Fibroblast of the aortic adventitia (primary cell): Measurements from ENCODE around the gene DLG5. TPM values are rescaled to one million over a fixed set of nuclear protein-coding genes. Genes with fewer than 3 reads are reported as not detected.
A peak's percentile ranks its signal among the peaks of the same experiment; 100 is the strongest.

Experiments used
- DNase-seq: peaks from one replicate; pipeline ENCODE4 v3.0.0-alpha.2; 2010; ENCODE audit warnings: low read depth
- H3K4me3 ChIP-seq: 2 replicates; pipeline ENCODE4 v1.5.1; 2011; ENCODE audit warnings: low read depth, mild to moderate bottlenecking, control low read depth, low read length, moderate library complexity
- CTCF ChIP-seq: IDR thresholded peaks from 2 replicates; pipeline ENCODE4 v1.5.1; 2011; ENCODE audit warnings: mild to moderate bottlenecking, low read length, control low read depth, inconsistent platforms; ENCODE audit not compliant: insufficient read depth
- total RNA-seq: library from RNA; depleted of rRNA; stranded (reverse); fragments of >200 nt; gene quantifications from 2 replicates; pipeline ENCODE4 v1.2.3, GENCODE V29; 2012; ENCODE audit warnings: low replicate concordance

DLG5 gene
- total RNA-seq, 1 donor, result 42.7 TPM

DNA sequence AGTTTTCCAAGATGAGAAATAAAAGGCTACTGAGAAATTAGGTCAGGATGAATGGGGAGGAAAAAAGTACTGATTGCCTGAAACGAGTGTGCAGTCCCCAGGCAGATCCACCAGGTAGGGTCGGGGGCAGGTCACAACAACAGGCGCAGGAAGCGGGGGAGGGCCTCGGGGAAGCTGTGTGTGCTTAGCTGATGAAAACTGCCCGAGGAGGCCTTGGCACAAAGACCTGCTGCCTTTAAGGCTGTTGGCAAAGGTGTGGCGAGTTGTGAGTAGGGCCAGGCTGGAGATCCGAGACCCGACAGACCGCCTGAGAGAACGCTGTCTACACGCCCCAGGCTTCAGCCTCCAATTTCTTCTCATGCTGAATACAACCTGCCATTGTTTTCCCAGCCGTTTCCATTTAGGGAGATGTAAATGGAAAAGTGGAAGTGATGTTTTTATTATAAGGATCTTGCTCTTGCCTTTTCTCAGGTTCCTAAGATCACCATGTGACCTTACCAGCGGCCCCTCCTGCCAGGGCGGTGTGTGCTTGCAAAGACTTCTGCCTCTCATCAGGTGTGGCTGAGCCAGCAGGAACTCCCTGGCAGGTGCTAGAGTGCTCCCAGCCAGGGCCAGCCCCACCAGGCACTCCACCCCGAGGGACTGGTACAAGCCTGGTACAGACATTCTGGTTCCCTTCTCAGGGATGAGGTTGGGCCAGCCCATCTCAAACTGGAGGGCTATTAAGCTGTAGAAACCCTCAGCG is 60.8 kb downstream of the DLG5 start:
- H3K4me3 ChIP-seq, result no peak overlapping the region
- DNase-seq, result no peak
- no peak for TF ChIP-seq CTCF

DNA sequence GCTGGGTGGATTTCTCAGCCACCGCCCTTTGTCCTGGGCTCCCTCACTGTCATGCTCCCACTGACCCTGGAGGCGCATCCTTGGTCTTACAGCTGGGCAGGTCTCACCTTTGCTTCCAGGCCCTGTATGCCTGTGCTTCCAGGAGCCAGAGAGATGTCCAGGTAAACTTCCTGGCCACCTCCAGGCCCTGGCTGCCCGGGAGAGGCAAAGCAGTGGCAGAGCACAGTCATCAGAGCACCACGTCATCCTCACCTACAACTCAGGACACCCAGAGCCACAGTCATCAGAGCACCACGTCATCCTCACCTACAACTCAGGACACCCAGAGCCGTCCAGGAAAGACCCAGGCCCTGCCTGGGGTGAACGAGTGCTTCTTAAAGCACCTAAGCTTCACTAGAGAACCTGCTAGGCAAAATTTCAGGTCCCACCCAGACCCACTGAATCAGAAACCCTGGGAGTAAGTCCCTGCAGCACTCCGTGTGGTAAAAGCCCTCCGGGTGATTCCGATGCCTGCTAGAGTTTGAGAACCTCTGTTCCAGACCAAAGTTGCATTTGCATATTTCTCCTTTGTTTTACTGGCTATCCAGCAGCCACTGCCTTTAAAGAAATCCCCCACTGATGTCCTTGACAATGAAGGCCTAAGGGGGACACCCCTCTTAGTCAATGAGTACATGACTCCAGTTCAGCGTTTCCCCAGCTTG is 62.3 kb downstream of the DLG5 start:
- no peak for TF ChIP-seq CTCF
- DNase-seq, result no peak
- H3K4me3 ChIP-seq, result no peak overlapping the region

DNA sequence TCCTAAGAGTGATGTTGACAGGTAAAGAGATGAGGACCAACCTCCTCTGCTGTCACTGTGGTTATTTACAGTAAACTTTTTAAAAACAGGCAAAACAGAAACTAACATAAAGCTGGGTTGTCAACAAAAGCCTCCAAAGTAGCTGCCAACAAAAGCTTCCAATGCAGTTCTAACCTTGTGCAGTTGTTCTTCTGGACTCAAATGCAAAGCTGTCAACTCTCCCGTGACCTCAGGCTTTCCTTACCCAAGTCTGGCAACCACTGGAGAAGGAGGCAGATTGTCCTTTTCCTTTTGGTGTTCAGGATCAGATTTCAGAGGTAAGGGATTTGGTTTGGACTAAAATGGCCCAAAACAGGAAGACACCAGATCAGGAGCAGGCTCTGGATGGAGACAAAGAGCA is 63.1 kb downstream of the DLG5 start:
- TF ChIP-seq CTCF, result no peak
- peak; percentile 16 for DNase-seq

DNA sequence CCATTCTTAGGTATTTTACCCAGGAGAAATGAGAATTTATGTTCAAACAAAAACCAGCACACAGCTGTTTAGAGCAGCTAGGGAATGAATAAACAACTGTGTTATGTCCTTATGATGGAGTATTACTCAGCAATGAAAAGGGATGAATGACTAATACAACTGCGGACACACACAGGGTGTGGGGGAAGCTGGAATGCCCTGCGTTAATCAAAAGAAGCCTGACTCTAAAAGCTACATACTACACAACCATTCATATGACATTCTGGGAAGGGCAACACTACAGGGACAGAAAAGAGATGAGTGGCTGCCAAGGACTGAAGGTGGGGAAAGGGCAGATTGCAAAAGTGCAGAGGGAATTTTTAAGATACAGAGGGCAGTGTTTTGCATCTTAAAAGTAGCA is 64.0 kb downstream of the DLG5 start:
- no peak for TF ChIP-seq CTCF
- H3K4me3 ChIP-seq, result no peak overlapping the region
- DNase-seq, result peak; percentile 11

More for the DNA sequence above, 63.1 kb downstream of the DLG5 start:
- H3K4me3 ChIP-seq, result no peak overlapping the region

- no peak for TF ChIP-seq CTCF
- DNase-seq, result no peak
- H3K4me3 ChIP-seq, result no peak overlapping the region
Measured at GRCh38 chr10:77861366-77861765, 65.2 kb downstream of the DLG5 start.

DNA sequence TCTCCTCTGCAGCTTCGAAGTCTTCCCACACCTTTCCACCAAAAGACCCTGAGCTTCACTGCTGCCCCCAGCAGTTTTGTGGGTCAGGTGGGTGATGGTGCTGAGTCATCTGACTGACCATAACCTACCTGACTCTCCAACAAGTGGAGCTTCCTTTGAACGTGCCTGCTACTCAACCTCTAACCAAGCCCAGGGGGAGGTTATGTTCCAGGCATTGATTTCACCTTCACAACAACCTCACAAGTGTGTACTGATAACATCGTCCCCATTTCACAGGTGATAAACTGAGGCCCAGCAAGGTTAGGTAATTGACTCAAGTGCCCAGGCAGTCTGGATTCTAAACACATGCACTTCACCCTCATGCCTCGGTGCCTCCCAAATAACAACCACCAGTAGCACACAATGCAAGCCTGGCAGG is 66.7 kb downstream of the DLG5 start:
- no peak for DNase-seq
- no peak overlapping the region for H3K4me3 ChIP-seq
- no peak for TF ChIP-seq CTCF
